Stimulated activated naive CD8-positive, alpha-beta T cell treated with anti-CD3 and anti-CD28 coated beads, Interleukin-15, Interleukin-2, amounts not matched to agents 100 U/mL and 50 U/mL, for 24 hours (primary cell): Measurements from ENCODE around the gene FKBP1C.
"Not testable (repeated sequence)": the region's sequence is repeated elsewhere in the genome, so short reads cannot be mapped to it uniquely, and the experiment has no call there.

Experiments
- ATAC-seq: fragments of 150-1000 bp; cut with Tn5 transposase; one replicate; pipeline ENCODE4 v1.10.0; 2021
- DNase-seq: peaks from one replicate; pipeline ENCODE4 v3.0.0; 2021

FKBP1C gene

GRCh38 chr6:63211343-63211742, at the start of gene FKBP1C:
Gene FKBP1C (plus strand): TSS chr6:63211469.
- not testable (repeated sequence) for ATAC-seq, DNase-seq

- ATAC-seq, DNase-seq: not testable (repeated sequence)
Measured at GRCh38 chr6:63164047-63164803, 47.0 kb upstream of the FKBP1C start.

- ATAC-seq = no peak
- no peak for DNase-seq
Measured at GRCh38 chr6:63174173-63174572, 37.1 kb upstream of the FKBP1C start.

GRCh38 chr6:63176181-63176580, 35.1 kb upstream of the FKBP1C start:
- DNase-seq (no peak), ATAC-seq (no peak)

- DNase-seq = no peak
- no peak for ATAC-seq
Measured at GRCh38 chr6:63180367-63180766, 30.9 kb upstream of the FKBP1C start.

GRCh38 chr6:63186970-63187369, 24.3 kb upstream of the FKBP1C start:
- ATAC-seq = no peak

GRCh38 chr6:63188828-63189227, 22.4 kb upstream of the FKBP1C start:
- ATAC-seq = no peak
- no peak for DNase-seq

More at GRCh38 chr6:63186970-63187369, 24.3 kb upstream of the FKBP1C start:
- DNase-seq = no peak

GRCh38 chr6:63193324-63193723, 17.9 kb upstream of the FKBP1C start:
- no peak for ATAC-seq
- DNase-seq = no peak

- ATAC-seq (no peak), DNase-seq (no peak)
Measured at GRCh38 chr6:63197741-63198140, 13.5 kb upstream of the FKBP1C start.

GRCh38 chr6:63213325-63213724, 2.1 kb downstream of the FKBP1C start:
- DNase-seq = no peak
- no peak for ATAC-seq

- ATAC-seq (no peak), DNase-seq (no peak)
Measured at GRCh38 chr6:63214816-63215215, 3.5 kb downstream of the FKBP1C start.

- no peak for ATAC-seq
Measured at GRCh38 chr6:63224179-63224578, 12.9 kb downstream of the FKBP1C start.

GRCh38 chr6:63225987-63226386, 14.7 kb downstream of the FKBP1C start:
- not testable (repeated sequence) for ATAC-seq, DNase-seq

More at GRCh38 chr6:63224179-63224578, 12.9 kb downstream of the FKBP1C start:
- no peak for DNase-seq

- not testable (repeated sequence) for DNase-seq, ATAC-seq
Measured at GRCh38 chr6:63227928-63228894, 16.9 kb downstream of the FKBP1C start.

- DNase-seq, ATAC-seq: not testable (repeated sequence)
Measured at GRCh38 chr6:63230027-63230426, 18.8 kb downstream of the FKBP1C start.

- not testable (repeated sequence) for DNase-seq, ATAC-seq
Measured at GRCh38 chr6:63230511-63230910, 19.2 kb downstream of the FKBP1C start.

- DNase-seq (no peak), ATAC-seq (no peak)
Measured at GRCh38 chr6:63236398-63236817, 25.1 kb downstream of the FKBP1C start.

- DNase-seq = no peak
- ATAC-seq = no peak
Measured at GRCh38 chr6:63245420-63245819, 34.2 kb downstream of the FKBP1C start.

GRCh38 chr6:63245909-63246308, 34.6 kb downstream of the FKBP1C start:
- ATAC-seq (no peak), DNase-seq (no peak)

- ATAC-seq = no peak
Measured at GRCh38 chr6:63246581-63246980, 35.3 kb downstream of the FKBP1C start.

GRCh38 chr6:63249875-63250482, 38.7 kb downstream of the FKBP1C start:
- DNase-seq (no peak), ATAC-seq (no peak)

More at GRCh38 chr6:63246581-63246980, 35.3 kb downstream of the FKBP1C start:
- no peak for DNase-seq

GRCh38 chr6:63259153-63259552, 47.9 kb downstream of the FKBP1C start:
- ATAC-seq (no peak), DNase-seq (no peak)
